Bronchial epithelial cell (primary cell): ENCODE data around the gene PRSS38. TPM values are rescaled to one million over a fixed set of nuclear protein-coding genes. Genes with fewer than 3 reads are reported as not detected.

Experiments
- DNase-seq: peaks from one replicate; pipeline ENCODE4 v3.0.0-alpha.2; 2010; ENCODE audit warnings: low read depth
- FAIRE-seq: peaks from 2 replicates; lab custom pipeline; 2011; peaks lifted over from hg19 to GRCh38; lab: Jason Lieb, UNC
- H3K27me3 ChIP-seq: 2 replicates; pipeline ENCODE4 v1.5.1; 2011; ENCODE audit warnings: low read length; ENCODE audit not compliant: control insufficient read depth, insufficient read depth
- H3K36me3 ChIP-seq: 2 replicates; pipeline ENCODE4 v1.5.1; 2011; ENCODE audit warnings: low read length; ENCODE audit not compliant: control insufficient read depth, insufficient read depth
- H3K4me3 ChIP-seq: 2 replicates; pipeline ENCODE4 v1.5.1; 2011; ENCODE audit warnings: mild to moderate bottlenecking, low read depth, low read length, control low read depth
- total RNA-seq: library from RNA; depleted of rRNA; stranded (reverse); fragments of >200 nt; gene quantifications from 2 replicates; pipeline ENCODE4 v1.2.1, GENCODE V29; 2014
- TF ChIP-seq, protein P1 (sequence below): IDR thresholded peaks from 2 replicates; pipeline ENCODE4 v1.5.1; 2011; ENCODE audit warnings: mild to moderate bottlenecking, moderate library complexity, low read length, control low read depth, inconsistent platforms; ENCODE audit not compliant: insufficient read depth, severe bottlenecking

Gene PRSS38
- total RNA-seq, 1 donor from 2014 or later = not detected

DNA sequence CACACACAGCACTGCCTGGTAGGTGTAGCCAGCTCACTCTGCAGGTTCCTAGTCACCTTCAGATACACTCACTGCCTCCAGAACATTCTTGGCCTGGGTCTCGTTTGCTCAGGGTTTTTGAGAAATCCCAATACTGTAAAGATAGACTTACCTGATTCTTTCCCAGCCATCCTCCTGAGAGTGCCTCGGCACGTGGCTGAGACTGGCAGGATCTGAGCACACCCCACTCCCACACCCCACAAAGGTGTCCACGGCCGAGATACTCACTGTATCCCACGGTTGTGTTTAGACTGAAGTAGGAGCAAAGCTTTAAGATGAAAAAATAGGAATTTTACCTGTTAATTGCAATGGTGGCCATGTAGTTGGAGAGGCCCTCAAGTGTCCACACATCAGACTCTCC is 46.8 kb upstream of the PRSS38 start:
- H3K27me3 ChIP-seq = no peaks in the 10 kb centered on the region
- no peak for FAIRE-seq
- no peak overlapping the region for H3K4me3 ChIP-seq
- no peak for DNase-seq
- TF ChIP-seq, protein P1, sequence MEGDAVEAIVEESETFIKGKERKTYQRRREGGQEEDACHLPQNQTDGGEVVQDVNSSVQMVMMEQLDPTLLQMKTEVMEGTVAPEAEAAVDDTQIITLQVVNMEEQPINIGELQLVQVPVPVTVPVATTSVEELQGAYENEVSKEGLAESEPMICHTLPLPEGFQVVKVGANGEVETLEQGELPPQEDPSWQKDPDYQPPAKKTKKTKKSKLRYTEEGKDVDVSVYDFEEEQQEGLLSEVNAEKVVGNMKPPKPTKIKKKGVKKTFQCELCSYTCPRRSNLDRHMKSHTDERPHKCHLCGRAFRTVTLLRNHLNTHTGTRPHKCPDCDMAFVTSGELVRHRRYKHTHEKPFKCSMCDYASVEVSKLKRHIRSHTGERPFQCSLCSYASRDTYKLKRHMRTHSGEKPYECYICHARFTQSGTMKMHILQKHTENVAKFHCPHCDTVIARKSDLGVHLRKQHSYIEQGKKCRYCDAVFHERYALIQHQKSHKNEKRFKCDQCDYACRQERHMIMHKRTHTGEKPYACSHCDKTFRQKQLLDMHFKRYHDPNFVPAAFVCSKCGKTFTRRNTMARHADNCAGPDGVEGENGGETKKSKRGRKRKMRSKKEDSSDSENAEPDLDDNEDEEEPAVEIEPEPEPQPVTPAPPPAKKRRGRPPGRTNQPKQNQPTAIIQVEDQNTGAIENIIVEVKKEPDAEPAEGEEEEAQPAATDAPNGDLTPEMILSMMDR = no peak
- H3K36me3 ChIP-seq = peaks cover 8% of the 10 kb centered on the region

- Histone ChIP-seq H3K4me3 (no peak overlapping the region), H3K27me3 (no peaks in the 10 kb centered on the region), H3K36me3 (peaks cover 9% of the 10 kb centered on the region)
- no peak for DNase-seq
- TF ChIP-seq, protein P1 = no peak
- no peak for FAIRE-seq
These were observed 46.2 kb upstream of the PRSS38 start for GRCh38 chr1:227769047-227769935.

DNA sequence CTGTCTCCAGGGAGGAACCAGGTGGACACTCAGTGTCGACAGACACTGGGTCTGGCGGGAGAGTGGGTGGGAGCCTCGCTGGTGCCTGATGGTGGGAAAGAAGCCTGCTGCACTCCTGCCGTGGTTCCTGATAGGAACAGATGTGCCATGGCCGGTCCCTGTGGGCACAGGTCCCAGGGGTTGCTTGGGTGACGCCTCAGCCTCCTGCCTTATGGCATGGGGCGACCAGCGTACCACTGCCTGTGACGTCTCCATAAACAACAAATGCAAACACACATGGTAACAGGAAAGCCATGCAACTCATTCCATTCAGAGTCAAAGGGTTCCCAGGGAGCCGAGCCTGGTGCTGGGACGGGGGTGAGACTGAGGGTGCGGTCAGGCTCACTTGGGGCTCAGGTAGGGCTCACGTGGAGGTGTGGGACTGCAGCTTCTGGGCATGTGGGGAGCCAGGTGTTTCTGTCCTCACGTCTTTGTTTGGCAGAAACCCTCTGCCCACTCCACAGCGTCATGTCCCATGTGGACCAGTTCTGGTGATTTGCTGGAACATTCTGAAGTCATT is 45.5 kb upstream of the PRSS38 start:
- DNase-seq (no peak), FAIRE-seq (no peak)
- Histone ChIP-seq H3K36me3 (peaks cover 10% of the 10 kb centered on the region), H3K4me3 (no peak overlapping the region), H3K27me3 (no peaks in the 10 kb centered on the region)
- TF ChIP-seq, protein P1 = no peak

- no peak for FAIRE-seq
- Histone ChIP-seq H3K36me3 (peaks cover 12% of the 10 kb centered on the region), H3K27me3 (no peaks in the 10 kb centered on the region), H3K4me3 (no peak overlapping the region)
- DNase-seq = no peak
- TF ChIP-seq, protein P1 = no peak
These were observed 44.7 kb upstream of the PRSS38 start for GRCh38 chr1:227770812-227771211.

DNA sequence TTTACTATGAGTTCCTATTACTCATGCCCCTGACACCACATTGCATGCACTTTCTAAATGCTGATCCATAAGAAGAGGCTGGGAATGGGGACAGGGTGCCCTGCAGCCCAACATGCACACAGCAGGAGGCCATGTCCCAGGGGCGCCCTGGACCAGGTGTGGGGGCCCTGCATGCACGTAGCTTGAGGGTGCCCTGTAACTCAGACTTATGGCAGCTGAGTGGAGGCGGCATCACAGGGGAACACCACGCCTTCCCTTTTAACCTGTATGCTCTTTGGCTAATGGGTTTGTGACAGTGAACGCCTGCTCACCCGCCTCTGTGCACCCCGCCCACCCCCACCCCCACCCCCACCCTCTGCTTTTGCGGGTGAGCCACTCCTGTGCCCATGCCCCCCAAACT is 44.1 kb upstream of the PRSS38 start:
- Histone ChIP-seq H3K27me3 (no peaks in the 10 kb centered on the region), H3K36me3 (peaks cover 15% of the 10 kb centered on the region), H3K4me3 (no peak overlapping the region)
- DNase-seq = no peak
- TF ChIP-seq, protein P1 = no peak
- no peak for FAIRE-seq
